ENCODE measurements around the gene CHIA.

GRCh38 chr1:111286912-111287311, 3.7 kb upstream of the CHIA start:
- TF ChIP-seq RAD21 (IDR thresholded peaks at IDR 0.05; ENCODE audit: low read length), result no peak
- TF ChIP-seq CTCF (conservative IDR thresholded peaks at IDR 0.05; ENCODE audit: low read depth, low read length), result no peak
- TF ChIP-seq SMC3 (IDR thresholded peaks at IDR 0.05; ENCODE audit: low read depth, low read length), result no peak
- no peak for TF ChIP-seq POLR2A (IDR thresholded peaks at IDR 0.05; ENCODE audit: low read depth, low read length)
- no peak for TF ChIP-seq RFX5 (IDR thresholded peaks at IDR 0.05; ENCODE audit: low read depth, low read length)
- TF ChIP-seq CHD1 (IDR thresholded peaks at IDR 0.05; ENCODE audit: low read depth, low read length), result no peak
- no peak for TF ChIP-seq CEBPB (IDR thresholded peaks at IDR 0.05; ENCODE audit: low read depth, low read length)
- no peak for TF ChIP-seq MAFK (IDR thresholded peaks at IDR 0.05; ENCODE audit: low read depth, low read length)
- no peak for TF ChIP-seq MAZ (IDR thresholded peaks at IDR 0.05; ENCODE audit: borderline replicate concordance, low read depth, low read length)
- no peak for TF ChIP-seq MXI1 (IDR thresholded peaks at IDR 0.05; ENCODE audit: borderline replicate concordance, low read depth, low read length)
- TF ChIP-seq USF2 (IDR thresholded peaks at IDR 0.05; ENCODE audit: low read depth, low read length), result no peak
- no peak for TF ChIP-seq RCOR1 (IDR thresholded peaks at IDR 0.05; ENCODE audit: insufficient replicate concordance, low read length)
- no peak for TF ChIP-seq NFE2L2 (IDR thresholded peaks at IDR 0.05; ENCODE audit: low read depth, low read length)
- TF ChIP-seq FOS (IDR thresholded peaks at IDR 0.05; ENCODE audit: low read depth, low read length), result no peak
